Measurements from ENCODE around the gene CBS. TPM values are rescaled to one million over a fixed set of nuclear protein-coding genes. Genes with fewer than 3 reads are reported as not detected.

CBS gene
- total and polyA plus RNA-seq, 9 donors, result 2.0 to 7.9 (median 5.6) TPM

GRCh38 chr21:43027846-43028731 lies 47.5 kb downstream of the CBS start:
- 82% methylated on average over 17 of the region's 27 CpGs for WGBS (ENCODE audit: insufficient coverage)
- no peak overlapping the region for H3K27ac ChIP-seq (ENCODE audit: low read length)
- H3K36me3 ChIP-seq (ENCODE audit: control insufficient read depth, insufficient read depth, low read length), result peaks cover 69% of the 10 kb centered on the region
- H3K27me3 ChIP-seq (ENCODE audit: control insufficient read depth, insufficient read depth, low read length), result no peaks in the 10 kb centered on the region
- no peaks in the 10 kb centered on the region for H3K4me1 ChIP-seq (ENCODE audit: control insufficient read depth, insufficient read depth, low read length)
- H3K4me3 ChIP-seq (ENCODE audit: low read length), result no peak overlapping the region
- H3K9me3 ChIP-seq (replicated peaks; ENCODE audit: control insufficient read depth, low read depth, low read length), result no peaks in the 10 kb centered on the region
- no peak for DNase-seq

DNA sequence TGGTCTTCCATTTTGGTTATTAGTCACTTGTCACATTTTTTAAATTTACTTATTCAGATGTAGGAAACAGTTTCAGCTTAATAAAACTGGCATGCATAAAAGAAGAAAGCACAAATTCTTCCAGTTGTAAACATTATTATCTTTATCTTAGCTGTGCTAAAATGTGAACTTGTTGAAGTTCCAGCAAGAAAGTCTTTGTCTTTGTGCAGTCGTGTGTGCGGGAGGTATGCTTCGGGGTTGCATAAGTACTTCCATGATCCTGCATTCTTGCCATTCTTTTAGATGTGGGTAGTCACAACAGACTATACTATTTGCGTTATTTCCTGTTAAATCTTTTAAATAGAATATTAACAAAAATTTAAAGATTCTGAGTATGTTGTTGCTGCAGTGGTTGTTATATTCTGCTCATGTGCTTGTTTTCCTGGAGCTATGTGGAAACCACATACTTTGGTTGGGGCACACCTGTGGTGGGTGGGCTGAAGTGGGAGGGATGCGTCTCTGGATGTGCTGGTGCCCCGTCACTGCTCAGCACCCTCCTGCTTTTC lies 49.9 kb downstream of the CBS start:
- Histone ChIP-seq H3K27me3 (ENCODE audit: control insufficient read depth, insufficient read depth, low read length) (no peaks in the 10 kb centered on the region), H3K9me3 (replicated peaks; ENCODE audit: control insufficient read depth, low read depth, low read length) (no peaks in the 10 kb centered on the region), H3K4me1 (ENCODE audit: control insufficient read depth, insufficient read depth, low read length) (no peaks in the 10 kb centered on the region), H3K27ac (ENCODE audit: low read length) (no peak overlapping the region), H3K4me3 (ENCODE audit: low read length) (no peak overlapping the region), H3K36me3 (ENCODE audit: control insufficient read depth, insufficient read depth, low read length) (peaks cover 71% of the 10 kb centered on the region)
- DNase-seq, result no peak
- no CpG with 5 or more reads among the region's 6 CpGs for WGBS (ENCODE audit: insufficient coverage)

GRCh38 chr21:43024439-43025136 lies 51.0 kb downstream of the CBS start:
- no peak for DNase-seq

DNA sequence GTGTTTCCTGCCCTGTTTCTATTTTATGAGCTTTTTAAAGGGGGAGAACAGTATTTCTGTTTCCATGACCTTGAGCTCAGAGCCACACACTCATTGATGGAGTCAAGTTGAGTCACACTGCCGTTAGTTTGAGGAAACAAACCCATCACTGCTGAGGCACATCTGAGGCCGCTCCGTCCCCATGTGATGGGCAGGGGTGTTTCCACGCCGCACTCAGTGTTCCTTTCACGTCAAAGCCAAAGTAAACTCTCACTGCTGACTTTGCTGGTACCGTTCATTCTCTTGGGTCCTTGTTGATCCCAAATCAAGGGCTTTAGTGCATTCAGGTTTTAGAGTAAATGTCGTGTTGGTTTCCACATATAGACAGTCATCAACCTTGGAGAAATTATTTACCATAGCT lies 52.5 kb downstream of the CBS start:
- Histone ChIP-seq H3K9me3 (replicated peaks; ENCODE audit: control insufficient read depth, low read depth, low read length) (no peaks in the 10 kb centered on the region), H3K27ac (ENCODE audit: low read length) (no peak overlapping the region), H3K27me3 (ENCODE audit: control insufficient read depth, insufficient read depth, low read length) (no peaks in the 10 kb centered on the region), H3K36me3 (ENCODE audit: control insufficient read depth, insufficient read depth, low read length) (peaks cover 62% of the 10 kb centered on the region), H3K4me1 (ENCODE audit: control insufficient read depth, insufficient read depth, low read length) (no peaks in the 10 kb centered on the region), H3K4me3 (ENCODE audit: low read length) (no peak overlapping the region)
- 81% methylated on average over 7 of the region's 8 CpGs for WGBS (ENCODE audit: insufficient coverage)
- no peak for DNase-seq

More at GRCh38 chr21:43024439-43025136, 51.0 kb downstream of the CBS start:
- H3K4me3 ChIP-seq (ENCODE audit: low read length), result no peak overlapping the region
- WGBS (ENCODE audit: insufficient coverage), result 92% methylated on average over 11 of the region's 17 CpGs
- peaks cover 68% of the 10 kb centered on the region for H3K36me3 ChIP-seq (ENCODE audit: control insufficient read depth, insufficient read depth, low read length)
- no peaks in the 10 kb centered on the region for H3K4me1 ChIP-seq (ENCODE audit: control insufficient read depth, insufficient read depth, low read length)
- H3K9me3 ChIP-seq (replicated peaks; ENCODE audit: control insufficient read depth, low read depth, low read length), result no peaks in the 10 kb centered on the region
- H3K27me3 ChIP-seq (ENCODE audit: control insufficient read depth, insufficient read depth, low read length), result no peaks in the 10 kb centered on the region
- H3K27ac ChIP-seq (ENCODE audit: low read length), result no peak overlapping the region

DNA sequence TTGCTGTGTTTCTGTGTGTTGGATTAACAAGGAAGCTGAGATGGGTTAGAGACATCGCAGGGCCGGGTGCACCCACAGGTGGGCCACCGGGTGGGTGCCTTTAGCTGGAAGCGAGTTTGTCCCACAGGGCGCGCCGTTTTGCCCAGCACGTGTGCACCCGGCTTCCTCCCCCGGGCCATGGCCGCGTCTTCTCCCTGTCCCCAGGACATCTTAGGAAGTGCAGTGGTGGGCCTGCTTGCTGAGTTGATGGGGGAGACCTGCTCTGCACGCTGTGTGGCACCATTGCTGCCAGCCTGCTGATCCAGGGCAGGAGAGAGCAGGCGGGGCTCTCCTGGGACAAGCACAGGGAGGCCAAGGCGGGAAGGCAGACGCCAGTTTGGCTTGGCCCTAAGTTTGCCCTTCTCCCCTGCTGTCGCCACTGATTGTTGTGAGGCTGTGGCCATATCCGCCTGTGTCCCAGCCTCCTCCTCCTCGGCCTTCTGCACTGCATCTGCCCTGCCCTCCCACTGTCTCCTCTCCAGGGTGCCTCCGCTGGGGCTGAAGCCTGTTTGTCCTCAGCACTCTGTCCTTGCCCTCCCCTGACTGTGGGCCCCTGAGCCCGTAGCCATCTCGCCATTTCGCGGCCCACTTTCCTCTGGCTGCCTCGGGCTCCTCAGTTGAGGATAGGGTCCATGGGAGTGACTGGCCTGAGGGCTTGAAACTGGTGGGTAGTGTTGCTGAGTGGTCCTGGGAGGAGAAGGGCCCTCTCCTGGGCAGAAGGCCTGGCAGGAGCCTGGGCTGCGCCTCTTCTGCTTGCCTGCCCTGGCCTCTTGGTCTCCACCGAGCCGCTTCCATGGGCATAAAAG lies 53.7 kb downstream of the CBS start:
- H3K36me3 ChIP-seq (ENCODE audit: control insufficient read depth, insufficient read depth, low read length), result peaks cover 61% of the 10 kb centered on the region
- DNase-seq, result no peak
- H3K4me3 ChIP-seq (ENCODE audit: low read length), result no peak overlapping the region
- H3K4me1 ChIP-seq (ENCODE audit: control insufficient read depth, insufficient read depth, low read length), result no peaks in the 10 kb centered on the region
- 92% methylated on average over 23 of the region's 28 CpGs for WGBS (ENCODE audit: insufficient coverage)
- no peak overlapping the region for H3K27ac ChIP-seq (ENCODE audit: low read length)
- H3K9me3 ChIP-seq (replicated peaks; ENCODE audit: control insufficient read depth, low read depth, low read length), result no peaks in the 10 kb centered on the region
- H3K27me3 ChIP-seq (ENCODE audit: control insufficient read depth, insufficient read depth, low read length), result no peaks in the 10 kb centered on the region

DNA sequence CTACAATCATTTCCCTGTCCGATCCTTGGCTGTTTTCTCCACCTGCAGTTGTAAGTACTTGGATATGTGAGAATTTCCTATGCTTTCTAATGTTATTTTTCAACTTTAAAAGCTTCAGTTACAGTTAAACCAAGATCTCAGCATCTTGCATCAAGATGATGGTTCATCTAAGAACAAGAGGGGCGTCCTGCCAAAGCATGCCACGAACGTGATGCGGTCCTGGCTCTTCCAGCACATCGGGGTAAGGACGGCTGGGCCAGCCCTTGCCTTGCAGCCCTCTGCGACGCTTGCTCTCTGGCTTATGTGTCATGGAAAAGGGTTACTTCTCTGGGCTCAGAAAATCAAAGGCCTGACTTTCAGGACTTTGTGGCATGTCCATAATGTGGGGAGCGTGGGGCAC lies 54.4 kb downstream of the CBS start:
- 96% methylated on average over 8 of the region's 10 CpGs for WGBS (ENCODE audit: insufficient coverage)

GRCh38 chr21:43020771-43021170 lies 54.9 kb downstream of the CBS start:
- Histone ChIP-seq H3K4me3 (ENCODE audit: low read length) (no peak overlapping the region), H3K27ac (ENCODE audit: low read length) (no peak overlapping the region), H3K27me3 (ENCODE audit: control insufficient read depth, insufficient read depth, low read length) (no peaks in the 10 kb centered on the region), H3K9me3 (replicated peaks; ENCODE audit: control insufficient read depth, low read depth, low read length) (no peaks in the 10 kb centered on the region), H3K4me1 (ENCODE audit: control insufficient read depth, insufficient read depth, low read length) (no peaks in the 10 kb centered on the region), H3K36me3 (ENCODE audit: control insufficient read depth, insufficient read depth, low read length) (peaks cover 61% of the 10 kb centered on the region)
- WGBS (ENCODE audit: insufficient coverage), result 94% methylated on average over 5 of the region's 6 CpGs
- DNase-seq, result no peak

More for the DNA sequence above, 54.4 kb downstream of the CBS start:
- Histone ChIP-seq H3K4me1 (ENCODE audit: control insufficient read depth, insufficient read depth, low read length) (no peaks in the 10 kb centered on the region), H3K9me3 (replicated peaks; ENCODE audit: control insufficient read depth, low read depth, low read length) (no peaks in the 10 kb centered on the region), H3K4me3 (ENCODE audit: low read length) (no peak overlapping the region), H3K27ac (ENCODE audit: low read length) (no peak overlapping the region), H3K27me3 (ENCODE audit: control insufficient read depth, insufficient read depth, low read length) (no peaks in the 10 kb centered on the region), H3K36me3 (ENCODE audit: control insufficient read depth, insufficient read depth, low read length) (peaks cover 60% of the 10 kb centered on the region)
- DNase-seq, result no peak

DNA sequence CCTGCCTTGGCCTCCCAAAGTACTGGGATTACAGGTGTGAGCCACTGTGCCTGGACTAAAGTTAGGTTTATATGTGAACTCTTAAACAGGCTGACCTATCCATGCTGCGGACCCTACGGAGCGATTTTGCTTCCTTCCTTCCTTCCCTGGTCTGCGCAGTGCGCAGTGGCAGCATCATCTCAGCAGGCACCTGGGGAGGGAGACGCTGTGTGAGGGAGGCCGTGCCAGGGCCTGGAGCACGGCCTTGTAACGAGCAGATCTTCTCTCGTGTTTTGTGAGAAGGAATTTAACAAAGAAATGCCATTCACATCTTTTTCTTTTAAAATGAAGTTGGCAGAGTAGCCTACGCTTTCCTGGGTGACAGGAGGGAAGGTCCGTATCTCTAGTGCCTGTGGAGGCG lies 55.5 kb downstream of the CBS start:
- H3K9me3 ChIP-seq (replicated peaks; ENCODE audit: control insufficient read depth, low read depth, low read length), result no peaks in the 10 kb centered on the region
- no peaks in the 10 kb centered on the region for H3K4me1 ChIP-seq (ENCODE audit: control insufficient read depth, insufficient read depth, low read length)
- no peaks in the 10 kb centered on the region for H3K27me3 ChIP-seq (ENCODE audit: control insufficient read depth, insufficient read depth, low read length)
- H3K36me3 ChIP-seq (ENCODE audit: control insufficient read depth, insufficient read depth, low read length), result peaks cover 59% of the 10 kb centered on the region
- no peak overlapping the region for H3K27ac ChIP-seq (ENCODE audit: low read length)
- no peak overlapping the region for H3K4me3 ChIP-seq (ENCODE audit: low read length)
- no peak for DNase-seq
- 95% methylated on average over 6 of the region's 13 CpGs for WGBS (ENCODE audit: insufficient coverage)

GRCh38 chr21:43018519-43018918 lies 57.1 kb downstream of the CBS start:
- no peak for DNase-seq
- Histone ChIP-seq H3K27ac (ENCODE audit: low read length) (no peak overlapping the region), H3K36me3 (ENCODE audit: control insufficient read depth, insufficient read depth, low read length) (peaks cover 46% of the 10 kb centered on the region), H3K4me1 (ENCODE audit: control insufficient read depth, insufficient read depth, low read length) (no peaks in the 10 kb centered on the region), H3K27me3 (ENCODE audit: control insufficient read depth, insufficient read depth, low read length) (no peaks in the 10 kb centered on the region), H3K9me3 (replicated peaks; ENCODE audit: control insufficient read depth, low read depth, low read length) (no peaks in the 10 kb centered on the region), H3K4me3 (ENCODE audit: low read length) (no peak overlapping the region)
- WGBS (ENCODE audit: insufficient coverage), result 86% methylated on average over 9 of the region's 10 CpGs
